ENCODE measurements around the gene TRIP4. TPM values are rescaled to one million over a fixed set of nuclear protein-coding genes. Genes with fewer than 3 reads are reported as not detected.

TRIP4 gene
- total and polyA plus RNA-seq, 9 of the 15 experiments (the other 6 are each of a cell fraction or from before 2014, with no cell fraction given) = 7.6 to 23.3 (median 16.7) TPM

GRCh38 chr15:64341961-64342360 is 45.7 kb upstream of the TRIP4 start:
- peaks cover 24% of the 10 kb centered on the region for H3K79me2 ChIP-seq (ENCODE audit: control insufficient read depth, insufficient read depth, low read length)
- H3K9me1 ChIP-seq (ENCODE audit: control insufficient read depth, insufficient read depth, low read length) = no peaks in the 10 kb centered on the region
- H3K9ac ChIP-seq (ENCODE audit: insufficient read depth in 1 of 2, low read depth in 2 of 2, low read length in 2 of 2) = no peak overlapping the region
- ChIA-PET POLR2A (interaction anchor here (0.6 to 2.0 kb wide), 3 partner anchors 8 to 39 kb away, joined by 3 to 7 read pairs (median 3); partner anchors contain the start of gene CSNK1G1), CTCF (ENCODE audit: low intra/inter-chr PET ratio) (no interaction called here)
- WGBS (ENCODE audit: insufficient coverage, low coverage, missing lambda C conversion rate) = 88% methylated on average over 4 of the region's 4 CpGs
- no peaks in the 10 kb centered on the region for H3K27me3 ChIP-seq (ENCODE audit: control insufficient read depth in 2 of 2, insufficient read depth in 2 of 2, low read length in 2 of 2)
- H4K20me1 ChIP-seq (replicated peaks; ENCODE audit: control insufficient read depth, insufficient read depth, low read length) = no peaks in the 10 kb centered on the region
- no peaks in the 10 kb centered on the region; a peak in 1 of 5 replicates for H3K4me1 ChIP-seq (replicated peaks in 1 of 2; ENCODE audit: control insufficient read depth in 2 of 2, insufficient read depth in 2 of 2, low read length in 2 of 2)
- H3K4me3 ChIP-seq = no peak overlapping the region
- ATAC-seq (no peak), DNase-seq (ENCODE audit: extremely low read depth in 1 of 4, low spot score in 3 of 4) (no peak), FAIRE-seq (no peak)
- intact Hi-C loops (cut with micrococcal nuclease) = no loop called here
- H3K36me3 ChIP-seq (ENCODE audit: control insufficient read depth, insufficient read depth, low read length) = peaks cover 14% of the 10 kb centered on the region; the same call in 2 of the 3 replicates
- in situ Hi-C loops (cut with MboI) = no loop called here
- no peak overlapping the region for H3K4me2 ChIP-seq (ENCODE audit: insufficient read depth, low read length)
- H3K9me3 ChIP-seq (replicated peaks; ENCODE audit: control insufficient read depth, insufficient read depth, low read depth, low read length) = no peaks in the 10 kb centered on the region
- BruUV-seq (replicated peaks) = no TSS peak
- H2AFZ ChIP-seq (ENCODE audit: low read depth, low read length) = no peak overlapping the region
- H3K27ac ChIP-seq (ENCODE audit: extremely low read depth, low read depth, low read length) = no peak overlapping the region
- TF ChIP-seq FOXA3 (CRISPR knock-in tag; conservative IDR thresholded peaks at IDR 0.05 in 1 of 2, IDR thresholded peaks at IDR 0.05 in 1 of 2) = no peak
- TF ChIP-seq ZNF79 (CRISPR knock-in tag; IDR thresholded peaks at IDR 0.05; ENCODE audit: low read depth) = no peak
- no peak for TF ChIP-seq ZNF165 (CRISPR knock-in tag; IDR thresholded peaks at IDR 0.05; ENCODE audit: borderline replicate concordance)
- no peak for TF ChIP-seq CBFA2T2 (conservative IDR thresholded peaks at IDR 0.05)
- no peak for TF ChIP-seq RFX5 (IDR thresholded peaks at IDR 0.05; ENCODE audit: low read depth, low read length)
- no peak for TF ChIP-seq HDAC2 (IDR thresholded peaks at IDR 0.05)
- no peak for TF ChIP-seq SMAD3 (CRISPR knock-in tag; conservative IDR thresholded peaks at IDR 0.05)
- no peak for TF ChIP-seq STAT5B (CRISPR knock-in tag; IDR thresholded peaks at IDR 0.05)
- TF ChIP-seq CHD7 (IDR thresholded peaks at IDR 0.05; ENCODE audit: low read depth, low read length) = no peak
- TF ChIP-seq TEAD4 (IDR thresholded peaks at IDR 0.05; ENCODE audit: low read length) = no peak
- TF ChIP-seq TEAD4 (CRISPR knock-in tag; IDR thresholded peaks at IDR 0.05; ENCODE audit: borderline replicate concordance) = no peak

Data from K562 (cell line).